ENCODE results near the gene HMCN1. TPM values are rescaled to one million over a fixed set of nuclear protein-coding genes. Genes with fewer than 3 reads are reported as not detected.

The HMCN1 gene
- polyA plus RNA-seq, 1 donor from 2014 or later, result 0.66 TPM

- TF ChIP-seq SMC3 (conservative IDR thresholded peaks at IDR 0.05; ENCODE audit: poor library complexity), result no peak
- no peak for TF ChIP-seq POLR2AphosphoS5 (IDR thresholded peaks at IDR 0.05)
- no peak for TF ChIP-seq CTCF (IDR thresholded peaks at IDR 0.05; ENCODE audit: poor library complexity, severe bottlenecking)
- no peak for TF ChIP-seq EZH2 (IDR thresholded peaks at IDR 0.05; ENCODE audit: borderline replicate concordance, insufficient read depth, low read length, poor library complexity, severe bottlenecking)
- TF ChIP-seq MXI1 (conservative IDR thresholded peaks at IDR 0.05; ENCODE audit: poor library complexity, severe bottlenecking), result no peak
- no peak for TF ChIP-seq EP300 (conservative IDR thresholded peaks at IDR 0.05; ENCODE audit: poor library complexity, severe bottlenecking)
- TF ChIP-seq TAF1 (IDR thresholded peaks at IDR 0.05; ENCODE audit: low read depth), result no peak
- no peak for TF ChIP-seq REST (IDR thresholded peaks at IDR 0.05; ENCODE audit: borderline replicate concordance)
- TF ChIP-seq RAD21 (conservative IDR thresholded peaks at IDR 0.05), result no peak
- H3K9ac ChIP-seq (ENCODE audit: low read length), result no peak overlapping the region
- no peaks in the 10 kb centered on the region for H3K27me3 ChIP-seq (ENCODE audit: insufficient read depth, low read depth, low read length)
- no peak overlapping the region for H3K4me3 ChIP-seq (ENCODE audit: low read length)
- no peaks in the 10 kb centered on the region for H4K20me1 ChIP-seq (ENCODE audit: insufficient read depth)
- H3K9me3 ChIP-seq (ENCODE audit: low read length), result no peaks in the 10 kb centered on the region
- H3K9me2 ChIP-seq (ENCODE audit: insufficient read depth, low read length), result no peaks in the 10 kb centered on the region
- H3K27ac ChIP-seq (ENCODE audit: low read length), result no peak overlapping the region
- no peaks in the 10 kb centered on the region for H3K36me3 ChIP-seq (ENCODE audit: insufficient read depth, low read length)
- no peak overlapping the region for H2AFZ ChIP-seq (ENCODE audit: low read depth, low read length)
- H3K4me2 ChIP-seq (ENCODE audit: low read length), result no peak overlapping the region
- no peaks in the 10 kb centered on the region for H3K79me2 ChIP-seq (replicated peaks; ENCODE audit: insufficient read depth, low read length)
- no peaks in the 10 kb centered on the region for H3F3A ChIP-seq (ENCODE audit: insufficient read depth, low read length, poor library complexity, severe bottlenecking)
Observed at GRCh38 chr1:186218654-186219352, 484.6 kb downstream of the HMCN1 start.

GRCh38 chr1:186220067-186220466 lies 485.9 kb downstream of the HMCN1 start:
- Histone ChIP-seq H3K79me2 (replicated peaks; ENCODE audit: insufficient read depth, low read length) (no peaks in the 10 kb centered on the region), H3K36me3 (ENCODE audit: insufficient read depth, low read length) (no peaks in the 10 kb centered on the region), H3K4me2 (ENCODE audit: low read length) (no peak overlapping the region), H3K9me2 (ENCODE audit: insufficient read depth, low read length) (no peaks in the 10 kb centered on the region), H3K4me3 (ENCODE audit: low read length) (no peak overlapping the region), H3K9me3 (ENCODE audit: low read length) (no peaks in the 10 kb centered on the region), H3K27me3 (ENCODE audit: insufficient read depth, low read depth, low read length) (no peaks in the 10 kb centered on the region), H3K27ac (ENCODE audit: low read length) (no peak overlapping the region), H3F3A (ENCODE audit: insufficient read depth, low read length, poor library complexity, severe bottlenecking) (no peaks in the 10 kb centered on the region), H3K9ac (ENCODE audit: low read length) (no peak overlapping the region), H4K20me1 (ENCODE audit: insufficient read depth) (no peaks in the 10 kb centered on the region), H2AFZ (ENCODE audit: low read depth, low read length) (no peak overlapping the region)
- TF ChIP-seq POLR2AphosphoS5 (IDR thresholded peaks at IDR 0.05) (no peak), CTCF (IDR thresholded peaks at IDR 0.05; ENCODE audit: poor library complexity, severe bottlenecking) (no peak), EP300 (conservative IDR thresholded peaks at IDR 0.05; ENCODE audit: poor library complexity, severe bottlenecking) (no peak), REST (IDR thresholded peaks at IDR 0.05; ENCODE audit: borderline replicate concordance) (no peak), RAD21 (conservative IDR thresholded peaks at IDR 0.05) (no peak), TAF1 (IDR thresholded peaks at IDR 0.05; ENCODE audit: low read depth) (no peak), EZH2 (IDR thresholded peaks at IDR 0.05; ENCODE audit: borderline replicate concordance, insufficient read depth, low read length, poor library complexity, severe bottlenecking) (no peak), SMC3 (conservative IDR thresholded peaks at IDR 0.05; ENCODE audit: poor library complexity) (no peak), MXI1 (conservative IDR thresholded peaks at IDR 0.05; ENCODE audit: poor library complexity, severe bottlenecking) (no peak)
